H9 (cell line): ENCODE data around the gene RHOB. TPM values are rescaled to one million over a fixed set of nuclear protein-coding genes. Genes with fewer than 3 reads are reported as not detected.

Source experiments
- DNase-seq: peaks from one replicate; pipeline ENCODE4 v3.0.0-alpha.2; 2017
- H2AFZ ChIP-seq: one replicate; pipeline ENCODE4 v1.6.1; 2013; ENCODE audit warnings: mild to moderate bottlenecking, low read length, control low read depth, moderate library complexity
- H2AK5ac ChIP-seq: 2 replicates; pipeline ENCODE4 v1.6.1; 2013; ENCODE audit warnings: low read length, control low read depth, mixed read lengths; ENCODE audit not compliant: insufficient read length
- H2BK120ac ChIP-seq: one replicate; pipeline ENCODE4 v1.6.1; 2013; ENCODE audit warnings: low read depth, mild to moderate bottlenecking, low read length, control low read depth, inconsistent platforms; ENCODE audit not compliant: poor library complexity, severe bottlenecking
- H2BK12ac ChIP-seq: 2 replicates; pipeline ENCODE4 v1.6.1; 2013; ENCODE audit warnings: low read length, control low read depth, mixed read lengths, low read depth; ENCODE audit not compliant: insufficient read length
- H2BK15ac ChIP-seq: 2 replicates; pipeline ENCODE4 v1.6.1; 2013; ENCODE audit warnings: low read depth, low read length, control low read depth
- H2BK20ac ChIP-seq: one replicate; pipeline ENCODE4 v1.6.1; 2013; ENCODE audit warnings: low read depth, mild to moderate bottlenecking, low read length, control low read depth, inconsistent platforms; ENCODE audit not compliant: poor library complexity, severe bottlenecking
- H2BK5ac ChIP-seq: 2 replicates; pipeline ENCODE4 v1.6.1; 2013; ENCODE audit warnings: low read length, control low read depth, mixed read lengths; ENCODE audit not compliant: insufficient read length
- H3K14ac ChIP-seq: 2 replicates; pipeline ENCODE4 v1.6.1; 2013; ENCODE audit warnings: low read length, control low read depth; ENCODE audit not compliant: insufficient read depth
- H3K18ac ChIP-seq: 2 replicates; pipeline ENCODE4 v1.6.1; 2013; ENCODE audit warnings: low read depth, mild to moderate bottlenecking, mixed read lengths, low read length, control low read depth; ENCODE audit not compliant: insufficient read length
- H3K23ac ChIP-seq: 2 replicates; pipeline ENCODE4 v1.6.1; 2013; ENCODE audit warnings: low read length, control low read depth, mixed read lengths, low read depth; ENCODE audit not compliant: insufficient read length
- H3K23me2 ChIP-seq: 2 replicates; pipeline ENCODE4 v1.6.1; 2013; ENCODE audit warnings: low read depth, mild to moderate bottlenecking, mixed read lengths, low read length, control low read depth; ENCODE audit not compliant: insufficient read length, poor library complexity, severe bottlenecking
- H3K27ac ChIP-seq: 2 replicates; pipeline ENCODE4 v1.5.1; 2013; ENCODE audit warnings: low read length, control low read depth, mixed read lengths, low read depth; ENCODE audit not compliant: insufficient read length
- H3K27me3 ChIP-seq: 2 replicates; pipeline ENCODE4 v1.6.1; 2013; ENCODE audit warnings: low read length, control low read depth, inconsistent platforms; ENCODE audit not compliant: insufficient read depth
- H3K4ac ChIP-seq: 2 replicates; pipeline ENCODE4 v1.6.1; 2013; ENCODE audit warnings: low read depth, mild to moderate bottlenecking, control low read depth, inconsistent platforms, low read length, moderate library complexity
- H3K4me1 ChIP-seq: 2 replicates; pipeline ENCODE4 v1.6.1; 2013; ENCODE audit warnings: low read length, control low read depth, inconsistent platforms; ENCODE audit not compliant: insufficient read depth
- H3K4me2 ChIP-seq: 2 replicates; pipeline ENCODE4 v1.6.1; 2013; ENCODE audit warnings: low read length, control low read depth, mixed read lengths; ENCODE audit not compliant: insufficient read length, insufficient read depth
- H3K56ac ChIP-seq: 2 replicates; pipeline ENCODE4 v1.6.1; 2013; ENCODE audit warnings: low read depth, mild to moderate bottlenecking, mixed read lengths, low read length, control low read depth; ENCODE audit not compliant: insufficient read length
- H3K79me1 ChIP-seq: 2 replicates; pipeline ENCODE4 v1.6.1; 2013; ENCODE audit warnings: low read depth, mild to moderate bottlenecking, moderate library complexity, low read length, control low read depth, inconsistent platforms; ENCODE audit not compliant: insufficient read depth, poor library complexity, severe bottlenecking
- H3K79me2 ChIP-seq: 2 replicates; pipeline ENCODE4 v1.6.1; 2013; ENCODE audit warnings: low read length, control low read depth, inconsistent platforms; ENCODE audit not compliant: insufficient read depth
- H3K9ac ChIP-seq: 2 replicates; pipeline ENCODE4 v1.6.1; 2013; ENCODE audit warnings: low read length, control low read depth, mixed read lengths; ENCODE audit not compliant: insufficient read length; ENCODE audit errors: extremely low read depth
- H3K9me3 ChIP-seq: one replicate; pipeline ENCODE4 v1.6.1; 2013; ENCODE audit warnings: low read depth, low read length, inconsistent platforms; ENCODE audit not compliant: control insufficient read depth
- H3T11ph ChIP-seq: one replicate; pipeline ENCODE4 v1.6.1; 2013; ENCODE audit warnings: mild to moderate bottlenecking, low read length, control low read depth, inconsistent platforms
- H4K20me1 ChIP-seq: one replicate; pipeline ENCODE4 v1.6.1; 2013; ENCODE audit not compliant: control insufficient read depth, insufficient read length, insufficient read depth
- H4K5ac ChIP-seq: 2 replicates; pipeline ENCODE4 v1.6.1; 2013; ENCODE audit warnings: low read depth, mild to moderate bottlenecking, mixed read lengths, low read length, control low read depth; ENCODE audit not compliant: insufficient read length
- H4K8ac ChIP-seq: replicated peaks from 2 replicates; pipeline ENCODE4 v1.6.1; 2013; ENCODE audit warnings: low read length, control low read depth, mixed read lengths, low read depth; ENCODE audit not compliant: insufficient read length
- H4K91ac ChIP-seq: 2 replicates; pipeline ENCODE4 v1.6.1; 2013; ENCODE audit warnings: low read depth, mild to moderate bottlenecking, moderate library complexity, mixed read lengths, low read length, control low read depth; ENCODE audit not compliant: insufficient read length
- H3K27ac Mint-ChIP-seq, 3 experiments: 2 replicates in 2 of 3; 3 replicates in 1 of 3; pipeline ENCODE4 v1.8.0; 2020 to 2021; ENCODE audit warnings: mixed read lengths in 3 of 3, mild to moderate bottlenecking in 1 of 3, moderate library complexity in 1 of 3
- H3K27me3 Mint-ChIP-seq: 2 replicates; pipeline ENCODE4 v1.8.0; 2021; ENCODE audit warnings: low read depth, mild to moderate bottlenecking, moderate library complexity, mixed read lengths
- H3K36me3 Mint-ChIP-seq, 3 experiments: 2 replicates in 2 of 3; 3 replicates in 1 of 3; pipeline ENCODE4 v1.8.0; 2020 to 2021; ENCODE audit warnings: low read depth in 3 of 3, mixed read lengths in 3 of 3; ENCODE audit not compliant: insufficient read depth in 1 of 3
- H3K4me1 Mint-ChIP-seq, 2 experiments: 2 replicates each; pipeline ENCODE4 v1.8.0; 2020; ENCODE audit warnings: mixed read lengths in 2 of 2
- H3K4me3 Mint-ChIP-seq, 2 experiments: 2 replicates in 1 of 2; 3 replicates in 1 of 2; pipeline ENCODE4 v1.8.0; 2020 to 2021; ENCODE audit warnings: mild to moderate bottlenecking in 2 of 2, mixed read lengths in 2 of 2, moderate library complexity in 1 of 2
- H3K9me3 Mint-ChIP-seq, 2 experiments: 2 replicates in 1 of 2; 3 replicates in 1 of 2; pipeline ENCODE4 v1.8.0; 2020; ENCODE audit warnings: mild to moderate bottlenecking in 2 of 2, mixed read lengths in 2 of 2, moderate library complexity in 1 of 2
- WGBS: extraction: QIAGEN DNeasy Blood & Tissue Kit; methylation state at CpG from one replicate; pipeline ENCODE4 v1.1.7; 2013; ENCODE audit warnings: missing lambda C conversion rate, low lambda C conversion rate, mixed read lengths; ENCODE audit not compliant: insufficient read length; ENCODE audit errors: extremely low coverage; 5-methylcytosine and 5-hydroxymethylcytosine counted together
- total RNA-seq: library from RNA; stranded (reverse); gene quantifications from 2 replicates; pipeline ENCODE4 v1.2.1, GENCODE V29; 2021
- TF ChIP-seq, protein P1 (sequence below): fragments of 200-600 bp; sonication (generic); conservative IDR thresholded peaks from 3 replicates; pipeline ENCODE4 v1.8.0; 2021; ENCODE audit warnings: antibody characterized with exemption, mild to moderate bottlenecking

The RHOB gene
- total RNA-seq, 1 experiment from 2014 or later: 10.3 TPM

DNA sequence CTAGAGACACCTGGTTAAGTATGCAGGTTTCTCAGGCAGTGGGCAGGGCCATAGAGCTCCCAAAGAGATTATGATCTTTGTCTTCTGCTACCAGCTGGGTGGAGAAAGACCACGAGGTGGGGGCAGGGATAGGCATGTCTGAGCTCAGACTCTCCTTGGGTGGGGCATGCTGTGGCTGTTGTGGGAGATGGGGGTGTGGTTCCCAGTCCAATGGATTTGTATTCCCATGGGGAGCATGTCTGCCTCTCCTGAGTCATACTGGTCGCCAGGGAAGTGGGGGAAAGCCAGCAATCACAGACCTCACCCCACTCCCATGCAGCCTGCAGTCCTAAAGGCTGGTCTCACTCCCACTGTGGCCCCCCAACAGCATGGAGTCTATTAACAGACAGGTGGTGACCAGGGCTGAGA, 31.4 kb upstream of the RHOB start:
- no peak overlapping the region for H3K18ac ChIP-seq
- H3K27ac ChIP-seq: no peak overlapping the region
- H2BK120ac ChIP-seq: no peak overlapping the region
- no peak for DNase-seq
- no peaks in the 10 kb centered on the region for H3K79me1 ChIP-seq
- H3K4me2 ChIP-seq: no peak overlapping the region
- H3K4ac ChIP-seq: no peak overlapping the region
- no peaks in the 10 kb centered on the region for H3K23me2 ChIP-seq
- no peaks in the 10 kb centered on the region; a peak in 1 of 7 replicates for H3K36me3 Mint-ChIP-seq
- H2BK5ac ChIP-seq: no peak overlapping the region
- H2BK15ac ChIP-seq: no peak overlapping the region
- no peak overlapping the region for H2BK20ac ChIP-seq
- H3K79me2 ChIP-seq: no peaks in the 10 kb centered on the region
- H3K4me3 Mint-ChIP-seq: no peak overlapping the region
- WGBS: no CpG with 5 or more reads among the region's 2 CpGs
- TF ChIP-seq, protein P1, sequence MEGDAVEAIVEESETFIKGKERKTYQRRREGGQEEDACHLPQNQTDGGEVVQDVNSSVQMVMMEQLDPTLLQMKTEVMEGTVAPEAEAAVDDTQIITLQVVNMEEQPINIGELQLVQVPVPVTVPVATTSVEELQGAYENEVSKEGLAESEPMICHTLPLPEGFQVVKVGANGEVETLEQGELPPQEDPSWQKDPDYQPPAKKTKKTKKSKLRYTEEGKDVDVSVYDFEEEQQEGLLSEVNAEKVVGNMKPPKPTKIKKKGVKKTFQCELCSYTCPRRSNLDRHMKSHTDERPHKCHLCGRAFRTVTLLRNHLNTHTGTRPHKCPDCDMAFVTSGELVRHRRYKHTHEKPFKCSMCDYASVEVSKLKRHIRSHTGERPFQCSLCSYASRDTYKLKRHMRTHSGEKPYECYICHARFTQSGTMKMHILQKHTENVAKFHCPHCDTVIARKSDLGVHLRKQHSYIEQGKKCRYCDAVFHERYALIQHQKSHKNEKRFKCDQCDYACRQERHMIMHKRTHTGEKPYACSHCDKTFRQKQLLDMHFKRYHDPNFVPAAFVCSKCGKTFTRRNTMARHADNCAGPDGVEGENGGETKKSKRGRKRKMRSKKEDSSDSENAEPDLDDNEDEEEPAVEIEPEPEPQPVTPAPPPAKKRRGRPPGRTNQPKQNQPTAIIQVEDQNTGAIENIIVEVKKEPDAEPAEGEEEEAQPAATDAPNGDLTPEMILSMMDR: no peak
- no peak overlapping the region for H3K14ac ChIP-seq
- no peaks in the 10 kb centered on the region for H3K4me1 ChIP-seq
- no peaks in the 10 kb centered on the region; a peak in 1 of 5 replicates for H3K9me3 Mint-ChIP-seq
- no peak overlapping the region for H2AFZ ChIP-seq
- H4K8ac ChIP-seq: no peak overlapping the region
- H3K9ac ChIP-seq: no peak overlapping the region
- H3K23ac ChIP-seq: no peak overlapping the region
- H3K9me3 ChIP-seq: no peaks in the 10 kb centered on the region
- no peaks in the 10 kb centered on the region; the same call in 1 of the 2 replicates for H3K27me3 Mint-ChIP-seq
- no peak overlapping the region for H2AK5ac ChIP-seq
- no peaks in the 10 kb centered on the region for H4K20me1 ChIP-seq
- H3K56ac ChIP-seq: no peak overlapping the region
- H4K5ac ChIP-seq: no peak overlapping the region
- H2BK12ac ChIP-seq: no peak overlapping the region
- H3K27me3 ChIP-seq: no peaks in the 10 kb centered on the region
- H3K4me1 Mint-ChIP-seq: peaks cover 8 to 19% of the 10 kb centered on the region in 2 experiments; a peak in 3 of 4 replicates
- H3T11ph ChIP-seq: no peak overlapping the region
- H3K27ac Mint-ChIP-seq: no peak overlapping the region
- H4K91ac ChIP-seq: no peak overlapping the region
